Mucosa of descending colon (tissue), 3 donors: Measurements from ENCODE around the gene NCL. TPM values are rescaled to one million over a fixed set of nuclear protein-coding genes. Genes with fewer than 3 reads are reported as not detected.

Experiments used
- ATAC-seq: fragments of 200-7000 bp; cut with Tn5 transposase; one replicate; pipeline ENCODE4 v1.9.1; 2020; ENCODE audit warnings: mild to moderate bottlenecking, moderate library complexity
- DNase-seq, 3 donors: peaks; one replicate each; pipeline ENCODE4 v3.0.0-alpha.2; 2020
- H3K36me3 ChIP-seq: fragments of 200-600 bp; one replicate; pipeline ENCODE4 v1.8.0; 2021; ENCODE audit warnings: low read depth, mild to moderate bottlenecking
- H3K4me1 ChIP-seq: fragments of 200-600 bp; one replicate; pipeline ENCODE4 v1.8.0; 2021; ENCODE audit warnings: low read depth, mild to moderate bottlenecking
- H3K4me3 ChIP-seq: fragments of 200-600 bp; one replicate; pipeline ENCODE4 v1.8.0; 2021; ENCODE audit warnings: mild to moderate bottlenecking
- H3K9me3 ChIP-seq: fragments of 200-600 bp; one replicate; pipeline ENCODE4 v1.8.0; 2021; ENCODE audit warnings: mild to moderate bottlenecking
- intact Hi-C, 2 donors: fragments of 100-400 bp; cut with DNase I in 1 of 2; cut with micrococcal nuclease in 1 of 2; formaldehyde crosslinking; loops; one replicate each; pipeline versions ENCODE4 v1.11.0 to v1.11.1; 2022; cut with DNase I, micrococcal nuclease
- total RNA-seq, 3 donors: library from RNA; stranded (reverse); fragmentation: NEBNext Ultra II Directional in 2 of 3; extraction: Animal tissue kit (Norgen Biotek cat#: 25700) in 2 of 3; gene quantifications; one replicate each; pipeline versions ENCODE4 v1.2.1 to v1.2.4, GENCODE V29; 2021 to 2023
- TF ChIP-seq, protein P1 (sequence below): fragments of 200-600 bp; IDR thresholded peaks from one replicate; pipeline ENCODE4 v1.8.0; 2022; ENCODE audit warnings: antibody characterized with exemption, mild to moderate bottlenecking
- donor health status: DM: no; HTN: no; CAD: no; lungs with moderate emphysema.
- donor health status: DM: no; HTN: no; CAD: no.
- donor health status: DM: no; HTN: yes; CAD: no.

NCL gene
- total RNA-seq, 3 donors from 2014 or later: 239 to 369 (median 328) TPM

DNA sequence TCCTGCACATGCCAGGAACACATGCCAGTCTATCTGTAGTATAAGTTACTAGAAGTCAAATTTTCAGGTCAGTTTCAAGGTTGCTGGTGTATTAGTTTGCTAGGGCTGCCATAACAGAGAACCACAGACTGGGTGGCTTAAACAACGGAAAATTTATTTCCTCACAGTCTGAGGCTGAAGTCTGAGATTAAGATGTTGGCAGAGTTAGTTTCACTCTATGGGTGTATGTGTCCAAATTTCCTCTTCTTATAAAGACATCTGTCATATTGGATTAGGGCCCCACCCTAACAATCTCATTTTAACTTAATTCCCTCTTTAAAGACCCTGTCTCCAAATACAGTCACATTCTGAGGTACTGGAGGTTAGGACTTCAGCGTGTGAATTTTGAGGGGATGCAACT, 42.2 kb downstream of the NCL start:
- ATAC-seq (no peak), DNase-seq (no peak)
- TF ChIP-seq, protein P1, sequence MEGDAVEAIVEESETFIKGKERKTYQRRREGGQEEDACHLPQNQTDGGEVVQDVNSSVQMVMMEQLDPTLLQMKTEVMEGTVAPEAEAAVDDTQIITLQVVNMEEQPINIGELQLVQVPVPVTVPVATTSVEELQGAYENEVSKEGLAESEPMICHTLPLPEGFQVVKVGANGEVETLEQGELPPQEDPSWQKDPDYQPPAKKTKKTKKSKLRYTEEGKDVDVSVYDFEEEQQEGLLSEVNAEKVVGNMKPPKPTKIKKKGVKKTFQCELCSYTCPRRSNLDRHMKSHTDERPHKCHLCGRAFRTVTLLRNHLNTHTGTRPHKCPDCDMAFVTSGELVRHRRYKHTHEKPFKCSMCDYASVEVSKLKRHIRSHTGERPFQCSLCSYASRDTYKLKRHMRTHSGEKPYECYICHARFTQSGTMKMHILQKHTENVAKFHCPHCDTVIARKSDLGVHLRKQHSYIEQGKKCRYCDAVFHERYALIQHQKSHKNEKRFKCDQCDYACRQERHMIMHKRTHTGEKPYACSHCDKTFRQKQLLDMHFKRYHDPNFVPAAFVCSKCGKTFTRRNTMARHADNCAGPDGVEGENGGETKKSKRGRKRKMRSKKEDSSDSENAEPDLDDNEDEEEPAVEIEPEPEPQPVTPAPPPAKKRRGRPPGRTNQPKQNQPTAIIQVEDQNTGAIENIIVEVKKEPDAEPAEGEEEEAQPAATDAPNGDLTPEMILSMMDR: no peak
- no peaks in the 10 kb centered on the region for H3K4me1 ChIP-seq
- H3K4me3 ChIP-seq: no peak overlapping the region
- no peaks in the 10 kb centered on the region for H3K36me3 ChIP-seq
- no peaks in the 10 kb centered on the region for H3K9me3 ChIP-seq
- intact Hi-C loops: no loop called here

DNA sequence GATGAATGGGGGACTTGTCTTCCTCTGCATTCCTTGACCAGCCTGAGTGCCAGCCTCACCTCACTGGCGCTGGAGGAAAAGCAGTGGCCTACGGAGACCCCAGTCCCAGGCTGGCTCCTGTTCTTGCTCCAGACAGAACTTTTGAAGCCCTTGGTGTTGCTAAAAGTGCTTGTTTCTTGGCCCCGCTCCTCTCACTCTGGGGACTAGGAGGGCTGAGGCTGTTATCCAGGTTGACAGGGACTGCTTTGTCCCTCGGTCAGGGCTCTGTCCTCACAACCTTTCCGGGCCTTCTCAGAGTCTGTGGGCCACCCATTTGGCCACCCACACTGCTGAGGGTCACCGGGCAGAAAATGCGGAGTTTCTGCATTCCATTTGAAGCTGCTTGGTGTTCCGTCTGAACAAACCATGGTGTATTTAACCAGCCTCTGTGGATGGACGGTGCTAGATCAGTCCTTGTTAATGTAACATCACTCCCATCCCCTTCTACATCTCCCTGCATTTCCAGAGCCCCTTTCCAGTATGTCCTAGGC, 43.2 kb downstream of the NCL start:
- no peak overlapping the region for H3K4me3 ChIP-seq
- no peaks in the 10 kb centered on the region for H3K36me3 ChIP-seq
- H3K4me1 ChIP-seq: no peaks in the 10 kb centered on the region
- TF ChIP-seq, protein P1: no peak
- ATAC-seq: no peak
- no peaks in the 10 kb centered on the region for H3K9me3 ChIP-seq
- DNase-seq: no peak
- intact Hi-C loops: no loop called here

- intact Hi-C loops: loop anchor here (10.0 kb wide), 3 partner anchors 124 to 314 kb away; no protein-coding TSS in a partner anchor
- peaks cover 5% of the 10 kb centered on the region for H3K4me1 ChIP-seq
- ATAC-seq (no peak), DNase-seq (no peak)
- H3K36me3 ChIP-seq: no peaks in the 10 kb centered on the region
- TF ChIP-seq, protein P1: no peak
- H3K4me3 ChIP-seq: no peak overlapping the region
- H3K9me3 ChIP-seq: no peaks in the 10 kb centered on the region
Measured at GRCh38 chr2:231418820-231419640, 45.3 kb downstream of the NCL start.

- Histone ChIP-seq H3K4me3 (no peak overlapping the region), H3K9me3 (no peaks in the 10 kb centered on the region), H3K36me3 (no peaks in the 10 kb centered on the region), H3K4me1 (peaks cover 15% of the 10 kb centered on the region)
- peak in 1 of 3 donors; percentile 61 for DNase-seq
- intact Hi-C loops: loop anchor here (10.0 kb wide), 3 partner anchors 120 to 310 kb away; no protein-coding TSS in a partner anchor
- TF ChIP-seq, protein P1: no peak
- ATAC-seq: no peak
Measured at GRCh38 chr2:231415029-231415428, 49.3 kb downstream of the NCL start.

DNA sequence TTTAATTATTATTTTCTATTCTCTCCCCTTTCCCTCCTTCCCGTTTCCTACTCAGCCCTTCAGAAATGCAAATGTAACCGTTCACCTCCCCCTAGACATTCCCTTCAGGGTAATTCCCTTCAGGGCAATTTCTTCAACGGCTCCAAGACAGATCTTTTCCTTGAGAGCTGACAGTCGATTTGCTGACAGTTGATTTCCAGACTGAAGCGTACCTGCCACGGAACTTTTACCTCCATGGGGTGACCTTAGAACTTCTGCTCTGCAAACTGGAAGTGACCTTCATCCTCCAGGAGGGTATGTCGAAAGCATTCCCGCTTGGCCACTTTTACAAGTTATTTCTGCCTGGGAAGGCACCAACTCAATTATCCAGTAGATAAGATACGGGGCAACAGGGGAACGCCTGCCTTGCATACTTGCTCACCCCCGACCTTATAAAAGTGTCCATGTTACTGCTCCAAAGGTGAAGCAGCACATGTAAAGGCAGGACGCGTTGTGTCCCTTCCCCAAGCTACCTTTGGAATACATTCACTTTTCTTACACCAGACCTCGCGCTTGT, 50.3 kb downstream of the NCL start:
- ATAC-seq (peak; percentile 61), DNase-seq (peak in 1 of 3 donors; percentile 64)
- TF ChIP-seq, protein P1: no peak
- peaks cover 22% of the 10 kb centered on the region for H3K4me1 ChIP-seq
- no peaks in the 10 kb centered on the region for H3K36me3 ChIP-seq
- intact Hi-C loops: loop anchor here (5.0 to 10.0 kb wide), 4 partner anchors 119 to 309 kb away; no protein-coding TSS in a partner anchor
- H3K4me3 ChIP-seq: no peak overlapping the region
- no peaks in the 10 kb centered on the region for H3K9me3 ChIP-seq
